ENCODE measurements around the gene TMEM35B. TPM values are rescaled to one million over a fixed set of nuclear protein-coding genes. Genes with fewer than 3 reads are reported as not detected.
"Not testable (repeated sequence)": the region's sequence is repeated elsewhere in the genome, so short reads cannot be mapped to it uniquely, and the experiment has no call there.

The TMEM35B gene
- total and polyA plus RNA-seq, 8 donors, result 10.7 to 33.8 (median 14.5) TPM

DNA sequence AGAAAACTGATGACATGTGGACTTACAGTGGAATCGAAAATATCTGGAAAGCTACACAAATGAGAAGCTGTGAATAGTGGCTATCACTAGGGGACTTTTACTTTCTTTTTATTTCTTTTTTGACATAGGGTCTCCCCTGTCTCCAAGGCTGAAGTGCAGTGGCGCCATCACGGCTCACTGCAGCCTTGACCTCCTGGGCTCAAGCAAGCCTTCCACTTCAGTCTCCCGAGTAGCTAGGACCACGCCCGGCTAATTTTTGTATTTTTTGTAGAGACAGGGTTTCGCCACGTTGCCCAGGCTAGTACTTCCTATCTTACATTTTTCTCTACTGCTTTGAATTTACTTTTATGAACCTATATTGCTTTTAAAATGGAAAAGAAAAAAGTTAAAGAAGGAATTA, 10.5 kb downstream of the TMEM35B start:
- Histone ChIP-seq H3K9me3 (no peaks in the 10 kb centered on the region), H3K4me3 (no peak overlapping the region), H3K36me3 (no peaks in the 10 kb centered on the region), H3K27ac (no peak overlapping the region), H3K4me1 (no peaks in the 10 kb centered on the region), H3K27me3 (no peaks in the 10 kb centered on the region)
- 76% methylated on average over 8 of the region's 8 CpGs for WGBS, 2 donors
- FAIRE-seq, result no peak
- intact Hi-C loops (cut with DNase I), result no loop called here
- DNase-seq, result no peak
- ATAC-seq, result no peak
- TF ChIP-seq, protein P1, sequence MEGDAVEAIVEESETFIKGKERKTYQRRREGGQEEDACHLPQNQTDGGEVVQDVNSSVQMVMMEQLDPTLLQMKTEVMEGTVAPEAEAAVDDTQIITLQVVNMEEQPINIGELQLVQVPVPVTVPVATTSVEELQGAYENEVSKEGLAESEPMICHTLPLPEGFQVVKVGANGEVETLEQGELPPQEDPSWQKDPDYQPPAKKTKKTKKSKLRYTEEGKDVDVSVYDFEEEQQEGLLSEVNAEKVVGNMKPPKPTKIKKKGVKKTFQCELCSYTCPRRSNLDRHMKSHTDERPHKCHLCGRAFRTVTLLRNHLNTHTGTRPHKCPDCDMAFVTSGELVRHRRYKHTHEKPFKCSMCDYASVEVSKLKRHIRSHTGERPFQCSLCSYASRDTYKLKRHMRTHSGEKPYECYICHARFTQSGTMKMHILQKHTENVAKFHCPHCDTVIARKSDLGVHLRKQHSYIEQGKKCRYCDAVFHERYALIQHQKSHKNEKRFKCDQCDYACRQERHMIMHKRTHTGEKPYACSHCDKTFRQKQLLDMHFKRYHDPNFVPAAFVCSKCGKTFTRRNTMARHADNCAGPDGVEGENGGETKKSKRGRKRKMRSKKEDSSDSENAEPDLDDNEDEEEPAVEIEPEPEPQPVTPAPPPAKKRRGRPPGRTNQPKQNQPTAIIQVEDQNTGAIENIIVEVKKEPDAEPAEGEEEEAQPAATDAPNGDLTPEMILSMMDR (IDR thresholded peaks at IDR 0.05), result no peak

- no peak for FAIRE-seq
- Histone ChIP-seq H3K4me1 (no peaks in the 10 kb centered on the region), H3K4me3 (no peak overlapping the region), H3K9me3 (no peaks in the 10 kb centered on the region), H3K27ac (no peak overlapping the region), H3K27me3 (no peaks in the 10 kb centered on the region), H3K36me3 (no peaks in the 10 kb centered on the region)
- DNase-seq, result no peak
- intact Hi-C loops (cut with DNase I), result no loop called here
- TF ChIP-seq, protein P1 (IDR thresholded peaks at IDR 0.05), result no peak
- ATAC-seq, result no peak
- 91 to 95% methylated on average over 3 of the region's 3 CpGs for WGBS, 2 donors
These were observed 11.8 kb downstream of the TMEM35B start for GRCh38 chr1:34973326-34973725.

DNA sequence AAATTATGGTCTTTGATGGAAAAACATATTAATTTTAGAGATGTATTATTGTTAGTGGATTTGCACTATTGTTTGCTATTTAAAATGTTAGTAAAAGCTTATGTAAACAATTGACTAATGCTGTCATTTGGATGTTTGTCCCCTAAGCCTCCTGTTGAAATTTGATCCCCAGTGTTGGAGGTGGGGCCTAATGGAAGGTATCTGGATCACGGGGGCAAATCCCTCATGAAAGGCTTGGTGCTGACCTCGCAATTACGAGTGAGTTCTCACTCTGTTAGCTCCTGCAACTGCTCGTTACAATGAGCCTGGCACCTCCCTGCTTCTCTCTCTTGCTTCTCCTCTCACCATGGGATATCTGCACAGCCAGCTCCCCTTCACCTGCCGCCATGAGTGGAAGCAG, 14.3 kb downstream of the TMEM35B start:
- DNase-seq (no peak), FAIRE-seq (no peak), ATAC-seq (peak in 1 of 4 donors; percentile 22)
- WGBS, 2 donors, result 27 to 32% methylated on average over 5 of the region's 5 CpGs
- intact Hi-C loops (cut with DNase I), result no loop called here
- Histone ChIP-seq H3K27me3 (no peaks in the 10 kb centered on the region), H3K4me3 (no peak overlapping the region), H3K4me1 (no peaks in the 10 kb centered on the region), H3K27ac (no peak overlapping the region), H3K9me3 (no peaks in the 10 kb centered on the region), H3K36me3 (no peaks in the 10 kb centered on the region)
- TF ChIP-seq, protein P1 (IDR thresholded peaks at IDR 0.05), result no peak

GRCh38 chr1:34970220-34970735, 14.9 kb downstream of the TMEM35B start:
- WGBS, 2 donors, result 73 to 79% methylated on average over 5 of the region's 5 CpGs
- TF ChIP-seq, protein P1 (IDR thresholded peaks at IDR 0.05), result no peak
- no peak for FAIRE-seq

DNA sequence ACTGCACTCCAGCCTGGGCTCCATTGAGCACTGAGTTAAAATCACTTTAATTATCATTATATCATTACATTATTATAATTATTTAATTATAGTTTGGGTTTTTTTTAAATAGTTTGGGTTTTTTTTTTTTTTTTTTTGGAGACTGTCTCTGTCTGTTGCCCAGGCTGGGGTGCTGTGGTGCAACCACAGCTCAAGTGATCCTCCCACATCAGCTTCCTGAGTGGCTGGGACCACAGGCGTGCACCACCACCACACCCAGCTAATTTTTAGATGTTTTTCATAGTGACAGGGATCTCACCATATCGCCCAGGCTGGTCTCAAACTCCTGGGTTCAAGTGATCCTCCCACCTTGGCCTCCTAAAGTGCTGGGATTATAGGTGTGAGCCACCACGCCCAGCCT, 16.9 kb downstream of the TMEM35B start:
- H3K4me3 ChIP-seq; DNase-seq; ATAC-seq; H3K9me3 ChIP-seq; H3K4me1 ChIP-seq; intact Hi-C loops (cut with DNase I); H3K27me3 ChIP-seq; FAIRE-seq; H3K27ac ChIP-seq; H3K36me3 ChIP-seq: not testable (repeated sequence)
- 74 to 81% methylated on average over 2 to 3 of the region's 3 CpGs for WGBS, 2 donors

More at GRCh38 chr1:34970220-34970735, 14.9 kb downstream of the TMEM35B start:
- H3K4me3 ChIP-seq, result no peak overlapping the region
- H3K9me3 ChIP-seq, result no peaks in the 10 kb centered on the region
- no peaks in the 10 kb centered on the region for H3K36me3 ChIP-seq
- H3K27me3 ChIP-seq, result no peaks in the 10 kb centered on the region
- H3K4me1 ChIP-seq, result no peaks in the 10 kb centered on the region
- no peak for DNase-seq
- no peak for ATAC-seq
- intact Hi-C loops (cut with DNase I), result no loop called here
- no peak overlapping the region for H3K27ac ChIP-seq

- H3K9me3 ChIP-seq; intact Hi-C loops (cut with DNase I); H3K4me1 ChIP-seq; H3K36me3 ChIP-seq; FAIRE-seq; ATAC-seq; H3K4me3 ChIP-seq; H3K27me3 ChIP-seq; H3K27ac ChIP-seq: not testable (repeated sequence)
- 95% methylated on average over 19 of the region's 36 CpGs; no CpG with 5 or more reads in 1 of the 2 donors for WGBS, 2 donors
- DNase-seq, result peak in 1 of 6 donors; percentile 32
These were observed 17.5 kb downstream of the TMEM35B start for GRCh38 chr1:34967672-34968071.
